ENCODE measurements around the gene SLC4A5. TPM values are rescaled to one million over a fixed set of nuclear protein-coding genes. Genes with fewer than 3 reads are reported as not detected.

SLC4A5 gene
- polyA plus RNA-seq, 1 donor: 2.0 TPM

GRCh38 chr2:74316627-74317295 is 26.5 kb downstream of the SLC4A5 start:
- no peak for DNase-seq (ENCODE audit: low read depth)

GRCh38 chr2:74314107-74314506 is 29.1 kb downstream of the SLC4A5 start:
- no peak for DNase-seq (ENCODE audit: low read depth)

- DNase-seq (ENCODE audit: low read depth): no peak
Observed at GRCh38 chr2:74313497-74313896, 29.7 kb downstream of the SLC4A5 start.

- no peak for DNase-seq (ENCODE audit: low read depth)
Observed at GRCh38 chr2:74312913-74313312, 30.3 kb downstream of the SLC4A5 start.

- no peak for DNase-seq (ENCODE audit: low read depth)
Observed at GRCh38 chr2:74307720-74308119, 35.5 kb downstream of the SLC4A5 start.

GRCh38 chr2:74304332-74305148 is 38.7 kb downstream of the SLC4A5 start:
- DNase-seq (ENCODE audit: low read depth): no peak

GRCh38 chr2:74302865-74303264 is 40.4 kb downstream of the SLC4A5 start:
- DNase-seq (ENCODE audit: low read depth): no peak

GRCh38 chr2:74301262-74301661 is 42.0 kb downstream of the SLC4A5 start:
- DNase-seq (ENCODE audit: low read depth): no peak

GRCh38 chr2:74300506-74300905 is 42.7 kb downstream of the SLC4A5 start:
- no peak for DNase-seq (ENCODE audit: low read depth)

- no peak for DNase-seq (ENCODE audit: low read depth)
Observed at GRCh38 chr2:74297950-74298349, 45.3 kb downstream of the SLC4A5 start.

GRCh38 chr2:74297391-74297790 is 45.8 kb downstream of the SLC4A5 start:
- no peak for DNase-seq (ENCODE audit: low read depth)

- no peak for DNase-seq (ENCODE audit: low read depth)
Observed at GRCh38 chr2:74293191-74293991, 49.8 kb downstream of the SLC4A5 start.

- no peak for DNase-seq (ENCODE audit: low read depth)
Observed at GRCh38 chr2:74292751-74293150, 50.5 kb downstream of the SLC4A5 start.

GRCh38 chr2:74291886-74292621 is 51.2 kb downstream of the SLC4A5 start:
- DNase-seq (ENCODE audit: low read depth): no peak

GRCh38 chr2:74291218-74291544 is 52.0 kb downstream of the SLC4A5 start:
- no peak for DNase-seq (ENCODE audit: low read depth)

- DNase-seq (ENCODE audit: low read depth): no peak
Observed at GRCh38 chr2:74290466-74291217, 52.6 kb downstream of the SLC4A5 start.

- DNase-seq (ENCODE audit: low read depth): no peak
Observed at GRCh38 chr2:74290066-74290465, 53.1 kb downstream of the SLC4A5 start.

GRCh38 chr2:74286725-74287124 is 56.5 kb downstream of the SLC4A5 start:
- no peak for DNase-seq (ENCODE audit: low read depth)

GRCh38 chr2:74281141-74281975 is 61.9 kb downstream of the SLC4A5 start:
- DNase-seq (ENCODE audit: low read depth): no peak

- no peak for DNase-seq (ENCODE audit: low read depth)
Observed at GRCh38 chr2:74278694-74279093, 64.5 kb downstream of the SLC4A5 start.

Data from forelimb muscle (tissue), 1 donor.